Measurements from ENCODE around the gene TMUB2.

TMUB2 gene

DNA sequence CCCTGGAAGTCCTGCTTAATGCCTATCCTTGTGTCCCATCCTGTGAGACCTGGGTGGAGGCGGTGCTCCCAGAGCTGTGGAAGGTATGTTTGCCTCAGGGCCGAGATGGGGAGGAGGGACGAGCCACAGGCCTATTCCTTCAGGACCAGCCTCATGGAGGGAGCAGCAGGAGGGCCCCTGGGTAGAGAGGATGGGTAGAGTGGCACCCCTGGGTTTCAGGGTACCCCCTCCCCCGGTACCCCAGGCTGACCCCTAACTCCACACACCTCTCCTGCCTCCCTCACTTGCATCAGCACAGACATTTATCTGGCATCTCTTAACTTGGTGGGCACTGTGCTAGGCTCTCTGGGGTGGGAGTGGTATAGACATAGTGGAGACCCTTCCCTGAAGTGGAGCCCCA, 9.1 kb upstream of the TMUB2 start:
- DNase-seq (ENCODE audit: low read depth) = no peak
- TF ChIP-seq, protein P1, sequence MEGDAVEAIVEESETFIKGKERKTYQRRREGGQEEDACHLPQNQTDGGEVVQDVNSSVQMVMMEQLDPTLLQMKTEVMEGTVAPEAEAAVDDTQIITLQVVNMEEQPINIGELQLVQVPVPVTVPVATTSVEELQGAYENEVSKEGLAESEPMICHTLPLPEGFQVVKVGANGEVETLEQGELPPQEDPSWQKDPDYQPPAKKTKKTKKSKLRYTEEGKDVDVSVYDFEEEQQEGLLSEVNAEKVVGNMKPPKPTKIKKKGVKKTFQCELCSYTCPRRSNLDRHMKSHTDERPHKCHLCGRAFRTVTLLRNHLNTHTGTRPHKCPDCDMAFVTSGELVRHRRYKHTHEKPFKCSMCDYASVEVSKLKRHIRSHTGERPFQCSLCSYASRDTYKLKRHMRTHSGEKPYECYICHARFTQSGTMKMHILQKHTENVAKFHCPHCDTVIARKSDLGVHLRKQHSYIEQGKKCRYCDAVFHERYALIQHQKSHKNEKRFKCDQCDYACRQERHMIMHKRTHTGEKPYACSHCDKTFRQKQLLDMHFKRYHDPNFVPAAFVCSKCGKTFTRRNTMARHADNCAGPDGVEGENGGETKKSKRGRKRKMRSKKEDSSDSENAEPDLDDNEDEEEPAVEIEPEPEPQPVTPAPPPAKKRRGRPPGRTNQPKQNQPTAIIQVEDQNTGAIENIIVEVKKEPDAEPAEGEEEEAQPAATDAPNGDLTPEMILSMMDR (IDR thresholded peaks at IDR 0.05; ENCODE audit: control insufficient read depth, insufficient read depth, low read depth, low read length, missing control alignments) = no peak
- no peak overlapping the region for H3K4me3 ChIP-seq (ENCODE audit: control insufficient read depth, low read depth, low read length)

DNA sequence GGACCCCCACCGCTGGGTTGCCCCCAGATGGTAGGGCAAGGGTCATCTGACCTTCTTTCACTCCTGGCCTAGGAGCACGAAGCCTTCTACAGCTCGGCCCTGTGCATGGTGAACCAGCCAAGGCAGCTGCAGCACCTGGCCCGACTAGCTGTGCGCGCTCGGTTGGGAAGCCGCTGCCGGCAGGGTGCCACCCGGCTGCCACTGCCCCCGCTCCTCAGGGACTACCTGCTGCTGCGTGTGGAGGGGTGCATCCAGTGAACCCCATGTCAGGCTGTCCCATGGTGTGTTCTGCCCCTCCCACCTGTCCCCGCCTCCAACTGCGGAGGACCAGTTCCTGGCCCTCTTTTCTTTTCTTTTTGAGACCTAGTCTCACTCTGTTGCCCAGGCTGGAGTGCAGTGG, 8.6 kb upstream of the TMUB2 start:
- DNase-seq (ENCODE audit: low read depth) = no peak
- TF ChIP-seq, protein P1 (IDR thresholded peaks at IDR 0.05; ENCODE audit: control insufficient read depth, insufficient read depth, low read depth, low read length, missing control alignments) = no peak

DNA sequence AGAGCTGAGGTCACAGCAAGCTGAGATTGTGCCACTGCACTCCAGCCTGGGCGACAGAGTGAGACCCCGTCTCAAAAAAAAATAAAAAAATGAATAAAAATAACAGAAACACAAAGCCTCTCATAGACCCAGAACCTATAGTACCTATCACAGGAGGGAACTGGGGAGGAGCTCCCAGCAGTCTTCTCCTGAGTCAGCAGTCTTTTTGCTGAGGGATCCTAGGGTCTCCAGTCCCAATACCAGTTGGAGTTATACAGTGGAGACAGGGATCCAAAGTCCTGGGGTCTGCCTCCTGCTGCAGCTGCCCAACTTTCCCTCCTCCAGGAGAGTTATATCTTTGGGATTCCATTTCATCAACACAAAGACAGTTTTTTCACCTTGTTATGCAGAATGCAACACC, 3.7 kb upstream of the TMUB2 start:
- DNase-seq (ENCODE audit: low read depth) = no peak
- TF ChIP-seq, protein P1 (IDR thresholded peaks at IDR 0.05; ENCODE audit: control insufficient read depth, insufficient read depth, low read depth, low read length, missing control alignments) = no peak
- no peak overlapping the region for H3K4me3 ChIP-seq (ENCODE audit: control insufficient read depth, low read depth, low read length)

More for the DNA sequence above, 8.6 kb upstream of the TMUB2 start:
- H3K4me3 ChIP-seq (ENCODE audit: control insufficient read depth, low read depth, low read length) = no peak overlapping the region

DNA sequence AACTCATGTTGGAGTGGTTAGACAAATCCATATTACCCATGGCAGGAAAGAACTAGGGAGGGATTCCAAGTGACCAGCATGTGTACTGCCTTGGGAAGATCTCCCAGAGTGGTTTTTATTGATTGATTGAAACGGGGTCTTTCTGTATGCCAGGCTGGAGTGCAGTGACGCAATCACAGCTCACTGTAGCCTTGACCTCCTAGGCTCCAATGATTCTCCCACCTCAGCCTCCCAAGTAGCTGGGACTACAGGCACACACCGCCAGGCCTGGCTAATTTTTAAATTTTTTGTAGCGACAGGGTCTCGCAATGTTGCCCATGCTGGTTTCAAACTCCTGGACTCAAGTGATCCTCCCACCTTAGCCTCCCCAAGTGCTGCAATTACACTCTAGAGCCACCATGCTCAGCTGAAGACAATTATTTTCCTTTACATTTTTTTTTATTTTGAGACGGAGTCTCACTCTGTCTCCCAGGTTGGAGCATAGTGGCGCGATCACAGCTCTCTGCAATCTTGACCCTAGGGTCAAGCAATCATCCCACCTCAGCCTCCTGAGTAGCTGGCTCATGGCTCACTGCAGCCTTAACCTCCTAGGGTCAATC, 2.5 kb upstream of the TMUB2 start:
- no peak overlapping the region for H3K4me3 ChIP-seq (ENCODE audit: control insufficient read depth, low read depth, low read length)
- TF ChIP-seq, protein P1 (IDR thresholded peaks at IDR 0.05; ENCODE audit: control insufficient read depth, insufficient read depth, low read depth, low read length, missing control alignments) = no peak
- DNase-seq (ENCODE audit: low read depth) = no peak

DNA sequence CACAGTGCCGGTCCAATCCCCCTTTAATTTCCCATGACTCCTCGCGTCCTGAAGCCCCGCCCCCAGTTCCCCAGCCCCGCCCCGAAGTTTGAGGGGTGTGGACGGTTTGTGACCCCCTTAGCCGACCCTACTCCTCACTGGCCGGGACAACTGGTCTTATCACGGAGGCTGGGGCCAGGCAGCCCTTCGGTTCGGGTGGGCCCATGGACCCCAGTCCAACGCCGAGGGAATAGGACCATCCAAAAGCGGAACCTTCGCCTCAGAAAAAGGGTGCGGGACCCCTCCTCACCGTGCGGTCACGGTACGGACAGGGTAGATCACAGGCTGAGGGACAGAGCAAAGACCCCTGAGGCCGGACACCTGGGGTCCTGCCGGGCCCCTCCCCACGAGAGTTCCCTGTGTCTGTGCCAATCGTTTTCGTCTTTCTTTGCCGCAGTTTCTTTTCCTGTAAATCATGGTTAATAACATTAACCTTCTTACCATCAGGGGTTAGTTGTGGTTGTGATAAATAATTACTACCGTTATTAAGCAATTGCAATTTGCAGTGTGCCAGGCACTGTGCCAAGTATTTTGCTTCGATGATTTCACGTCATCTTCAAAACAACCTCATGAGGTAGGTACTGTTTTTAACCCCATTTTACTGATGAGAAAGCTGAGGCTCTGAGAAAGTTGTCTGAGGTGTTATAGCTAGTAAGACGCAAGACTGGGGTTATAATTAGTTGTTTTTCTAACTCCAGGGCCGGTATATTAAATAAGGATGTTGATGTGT, 543 bp downstream of the TMUB2 start:
- H3K4me3 ChIP-seq (ENCODE audit: control insufficient read depth, low read depth, low read length) = peak overlapping the region; percentile 74
- DNase-seq (ENCODE audit: low read depth) = no peak
- TF ChIP-seq, protein P1 (IDR thresholded peaks at IDR 0.05; ENCODE audit: control insufficient read depth, insufficient read depth, low read depth, low read length, missing control alignments) = no peak

DNA sequence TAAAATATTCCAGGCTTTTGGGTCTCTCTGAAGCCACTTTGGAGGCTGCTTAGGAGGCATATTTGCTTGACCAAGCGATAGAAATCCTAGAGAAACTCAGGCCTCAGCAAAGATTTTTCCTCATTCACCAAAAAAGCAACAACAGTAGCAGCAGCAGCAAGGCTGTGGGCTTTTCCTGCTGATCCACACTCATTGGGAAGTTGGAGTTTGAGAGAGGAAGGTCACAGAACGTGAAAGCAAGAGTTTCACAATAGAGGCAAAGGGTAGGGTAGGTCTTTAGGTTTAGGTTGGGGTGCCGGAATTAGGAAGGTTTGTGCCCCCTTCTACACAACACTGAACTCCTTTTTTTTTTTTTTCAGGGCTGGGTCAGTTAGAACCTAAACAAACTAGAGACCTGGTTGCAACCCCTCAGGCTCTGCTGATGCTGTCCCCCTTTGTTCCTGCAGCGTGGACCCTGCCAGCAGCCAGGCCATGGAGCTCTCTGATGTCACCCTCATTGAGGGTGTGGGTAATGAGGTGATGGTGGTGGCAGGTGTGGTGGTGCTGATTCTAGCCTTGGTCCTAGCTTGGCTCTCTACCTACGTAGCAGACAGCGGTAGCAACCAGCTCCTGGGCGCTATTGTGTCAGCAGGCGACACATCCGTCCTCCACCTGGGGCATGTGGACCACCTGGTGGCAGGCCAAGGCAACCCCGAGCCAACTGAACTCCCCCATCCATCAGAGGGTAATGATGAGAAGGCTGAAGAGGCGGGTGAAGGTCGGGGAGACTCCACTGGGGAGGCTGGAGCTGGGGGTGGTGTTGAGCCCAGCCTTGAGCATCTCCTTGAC, 2.0 kb downstream of the TMUB2 start:
- TF ChIP-seq, protein P1 (IDR thresholded peaks at IDR 0.05; ENCODE audit: control insufficient read depth, insufficient read depth, low read depth, low read length, missing control alignments) = no peak
- H3K4me3 ChIP-seq (ENCODE audit: control insufficient read depth, low read depth, low read length) = no peak overlapping the region
- no peak for DNase-seq (ENCODE audit: low read depth)
